Astrocyte (in vitro differentiated cells and primary cell): ENCODE results near the gene F7.

Experiments used
- CTCF ChIP-seq: IDR thresholded peaks from 2 replicates; pipeline ENCODE4 v1.5.1; 2011; ENCODE audit warnings: low read depth, mild to moderate bottlenecking, inconsistent platforms, low read length, moderate library complexity; ENCODE audit not compliant: insufficient read depth
- EZH2 ChIP-seq: IDR thresholded peaks from 2 replicates; pipeline ENCODE4 v1.6.1; 2012; ENCODE audit warnings: mild to moderate bottlenecking, low read length, inconsistent platforms; ENCODE audit not compliant: insufficient read depth

- TF ChIP-seq EZH2 (no peak), CTCF (no peak)
These were observed 396 bp downstream of the F7 start for GRCh38 chr13:113105921-113106452.
